ENCODE measurements around the gene PTCD1.
A peak's percentile ranks its signal among the peaks of the same experiment; 100 is the strongest.
"Not testable (repeated sequence)": the region's sequence is repeated elsewhere in the genome, so short reads cannot be mapped to it uniquely, and the experiment has no call there.

Gene PTCD1

GRCh38 chr7:99424932-99425730 is 13.5 kb downstream of the PTCD1 start:
- Histone ChIP-seq H3K27ac (ENCODE audit: low read length) (no peak overlapping the region), H3K4me3 (ENCODE audit: low read length in 2 of 2) (no peak overlapping the region), H3K9ac (ENCODE audit: low read length in 2 of 2) (no peak overlapping the region), H3K4me1 (ENCODE audit: control insufficient read depth, insufficient read depth, low read length) (no peaks in the 10 kb centered on the region), H3K9me3 (ENCODE audit: control insufficient read depth in 2 of 2, low read length in 2 of 2) (no peaks in the 10 kb centered on the region), H3K36me3 (ENCODE audit: control insufficient read depth in 2 of 2, insufficient read depth in 2 of 2, low read length in 2 of 2) (peaks cover 31 to 34% of the 10 kb centered on the region in 2 donors), H3K27me3 (ENCODE audit: control insufficient read depth in 1 of 2, insufficient read depth in 2 of 2, low read length in 2 of 2) (no peaks in the 10 kb centered on the region)

GRCh38 chr7:99422625-99423024 is 16.0 kb downstream of the PTCD1 start:
- H3K27me3 ChIP-seq (ENCODE audit: control insufficient read depth in 1 of 2, insufficient read depth in 2 of 2, low read length in 2 of 2): no peaks in the 10 kb centered on the region
- H3K4me1 ChIP-seq (ENCODE audit: control insufficient read depth, insufficient read depth, low read length): no peaks in the 10 kb centered on the region
- peaks cover 46 to 47% of the 10 kb centered on the region in 2 donors for H3K36me3 ChIP-seq (ENCODE audit: control insufficient read depth in 2 of 2, insufficient read depth in 2 of 2, low read length in 2 of 2)
- H3K4me3 ChIP-seq (ENCODE audit: low read length in 2 of 2): no peak overlapping the region
- no peak overlapping the region for H3K9ac ChIP-seq (ENCODE audit: low read length in 2 of 2)
- no peak overlapping the region for H3K27ac ChIP-seq (ENCODE audit: low read length)
- no peaks in the 10 kb centered on the region for H3K9me3 ChIP-seq (ENCODE audit: control insufficient read depth in 2 of 2, low read length in 2 of 2)

DNA sequence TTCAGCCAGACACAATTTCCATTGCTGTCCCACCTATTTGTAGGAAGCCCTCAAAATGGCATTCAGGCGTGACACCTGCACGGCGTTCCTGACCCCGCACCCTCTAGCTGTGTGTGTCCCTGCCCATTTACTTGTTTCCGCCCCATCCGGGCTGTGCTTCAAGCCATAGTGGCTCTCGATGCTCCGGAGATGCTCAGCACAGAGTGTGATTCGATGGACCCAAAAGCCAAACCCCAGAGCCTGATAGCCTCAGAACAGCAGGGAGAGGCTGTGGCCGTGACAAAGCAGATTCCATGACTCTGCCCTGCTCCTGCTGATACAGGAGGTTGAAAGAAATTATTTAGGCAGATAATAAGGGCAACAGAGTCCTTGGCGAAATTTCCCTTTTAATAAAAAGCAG is 16.4 kb downstream of the PTCD1 start:
- no peak overlapping the region for H3K27ac ChIP-seq (ENCODE audit: low read length)
- no peak overlapping the region for H3K4me3 ChIP-seq (ENCODE audit: low read length in 2 of 2)
- peaks cover 50 to 52% of the 10 kb centered on the region in 2 donors for H3K36me3 ChIP-seq (ENCODE audit: control insufficient read depth in 2 of 2, insufficient read depth in 2 of 2, low read length in 2 of 2)
- no peaks in the 10 kb centered on the region for H3K4me1 ChIP-seq (ENCODE audit: control insufficient read depth, insufficient read depth, low read length)
- H3K9me3 ChIP-seq (ENCODE audit: control insufficient read depth in 2 of 2, low read length in 2 of 2): no peaks in the 10 kb centered on the region
- no peak overlapping the region for H3K9ac ChIP-seq (ENCODE audit: low read length in 2 of 2)
- H3K27me3 ChIP-seq (ENCODE audit: control insufficient read depth in 1 of 2, insufficient read depth in 2 of 2, low read length in 2 of 2): no peaks in the 10 kb centered on the region

GRCh38 chr7:99420986-99421385 is 17.6 kb downstream of the PTCD1 start:
- H3K27ac ChIP-seq (ENCODE audit: low read length): no peak overlapping the region
- no peak overlapping the region for H3K4me3 ChIP-seq (ENCODE audit: low read length in 2 of 2)
- peaks cover 57 to 62% of the 10 kb centered on the region in 2 donors for H3K36me3 ChIP-seq (ENCODE audit: control insufficient read depth in 2 of 2, insufficient read depth in 2 of 2, low read length in 2 of 2)
- H3K27me3 ChIP-seq (ENCODE audit: control insufficient read depth in 1 of 2, insufficient read depth in 2 of 2, low read length in 2 of 2): no peaks in the 10 kb centered on the region
- H3K4me1 ChIP-seq (ENCODE audit: control insufficient read depth, insufficient read depth, low read length): no peaks in the 10 kb centered on the region
- no peak overlapping the region for H3K9ac ChIP-seq (ENCODE audit: low read length in 2 of 2)
- no peaks in the 10 kb centered on the region for H3K9me3 ChIP-seq (ENCODE audit: control insufficient read depth in 2 of 2, low read length in 2 of 2)

DNA sequence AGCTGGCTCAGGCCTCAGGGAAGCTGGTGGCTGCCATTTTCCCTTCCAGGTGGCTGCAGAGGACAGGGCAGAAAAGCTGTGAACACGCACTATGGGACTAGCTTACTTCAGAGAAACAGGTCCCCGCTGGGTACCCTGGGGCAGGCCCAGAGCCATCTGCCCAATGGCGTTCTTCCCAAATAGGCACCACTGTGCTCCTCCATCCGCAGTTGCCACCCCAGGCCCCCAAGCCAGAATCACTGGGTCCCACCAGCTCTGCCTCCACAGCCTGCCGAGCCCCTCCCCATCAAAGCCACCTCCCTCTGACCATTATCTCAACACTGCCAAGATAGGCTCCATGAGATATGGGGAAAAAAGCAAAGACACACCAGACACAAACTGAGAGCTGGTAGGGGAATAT is 18.4 kb downstream of the PTCD1 start:
- H3K4me3 ChIP-seq (ENCODE audit: low read length in 2 of 2): no peak overlapping the region
- H3K9ac ChIP-seq (ENCODE audit: low read length in 2 of 2): no peak overlapping the region
- H3K36me3 ChIP-seq (ENCODE audit: control insufficient read depth in 2 of 2, insufficient read depth in 2 of 2, low read length in 2 of 2): peaks cover 57 to 63% of the 10 kb centered on the region in 2 donors
- H3K4me1 ChIP-seq (ENCODE audit: control insufficient read depth, insufficient read depth, low read length): no peaks in the 10 kb centered on the region
- H3K27ac ChIP-seq (ENCODE audit: low read length): no peak overlapping the region
- H3K9me3 ChIP-seq (ENCODE audit: control insufficient read depth in 2 of 2, low read length in 2 of 2): no peaks in the 10 kb centered on the region
- no peaks in the 10 kb centered on the region for H3K27me3 ChIP-seq (ENCODE audit: control insufficient read depth in 1 of 2, insufficient read depth in 2 of 2, low read length in 2 of 2)

- Histone ChIP-seq H3K9me3 (ENCODE audit: control insufficient read depth in 2 of 2, low read length in 2 of 2) (no peaks in the 10 kb centered on the region), H3K4me1 (ENCODE audit: control insufficient read depth, insufficient read depth, low read length) (no peaks in the 10 kb centered on the region), H3K27me3 (ENCODE audit: control insufficient read depth in 1 of 2, insufficient read depth in 2 of 2, low read length in 2 of 2) (no peaks in the 10 kb centered on the region), H3K36me3 (ENCODE audit: control insufficient read depth in 2 of 2, insufficient read depth in 2 of 2, low read length in 2 of 2) (peaks cover 54 to 66% of the 10 kb centered on the region in 2 donors), H3K4me3 (ENCODE audit: low read length in 2 of 2) (no peak overlapping the region), H3K9ac (ENCODE audit: low read length in 2 of 2) (no peak overlapping the region), H3K27ac (ENCODE audit: low read length) (no peak overlapping the region)
These were observed 19.1 kb downstream of the PTCD1 start for GRCh38 chr7:99419323-99420021.

DNA sequence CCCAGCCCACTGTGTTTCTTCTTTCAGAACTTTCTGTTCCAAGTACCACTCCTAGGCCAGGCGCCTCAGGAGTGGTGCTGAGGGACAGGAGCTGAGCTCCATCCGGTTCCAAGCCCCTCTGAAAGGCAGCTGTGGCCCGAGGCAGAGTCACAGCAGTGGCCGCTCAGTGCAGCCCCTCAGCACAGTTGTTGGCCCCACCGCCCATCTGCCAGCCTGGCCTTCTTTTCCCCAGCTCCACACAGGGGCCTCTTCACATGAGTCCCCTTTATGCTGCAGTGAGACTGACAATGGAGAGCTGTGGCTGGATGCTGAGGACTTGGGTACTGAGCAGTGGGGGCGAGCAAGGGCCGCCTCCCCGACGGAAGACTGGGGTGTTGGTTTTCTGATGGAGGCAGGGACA is 20.3 kb downstream of the PTCD1 start:
- Histone ChIP-seq H3K4me3 (ENCODE audit: low read length in 2 of 2) (no peak overlapping the region), H3K27me3 (ENCODE audit: control insufficient read depth in 1 of 2, insufficient read depth in 2 of 2, low read length in 2 of 2) (no peaks in the 10 kb centered on the region), H3K27ac (ENCODE audit: low read length) (no peak overlapping the region), H3K36me3 (ENCODE audit: control insufficient read depth in 2 of 2, insufficient read depth in 2 of 2, low read length in 2 of 2) (peaks cover 49 to 61% of the 10 kb centered on the region in 2 donors), H3K9me3 (ENCODE audit: control insufficient read depth in 2 of 2, low read length in 2 of 2) (no peaks in the 10 kb centered on the region), H3K4me1 (ENCODE audit: control insufficient read depth, insufficient read depth, low read length) (no peaks in the 10 kb centered on the region), H3K9ac (ENCODE audit: low read length in 2 of 2) (no peak overlapping the region)

GRCh38 chr7:99415513-99416127 is 23.0 kb downstream of the PTCD1 start:
- H3K9ac ChIP-seq (ENCODE audit: low read length in 2 of 2); H3K4me3 ChIP-seq (ENCODE audit: low read length in 2 of 2); H3K4me1 ChIP-seq (ENCODE audit: control insufficient read depth, insufficient read depth, low read length); H3K27me3 ChIP-seq (ENCODE audit: control insufficient read depth in 1 of 2, insufficient read depth in 2 of 2, low read length in 2 of 2); H3K9me3 ChIP-seq (ENCODE audit: control insufficient read depth in 2 of 2, low read length in 2 of 2); H3K27ac ChIP-seq (ENCODE audit: low read length): not testable (repeated sequence)
- H3K36me3 ChIP-seq (ENCODE audit: control insufficient read depth in 2 of 2, insufficient read depth in 2 of 2, low read length in 2 of 2): peaks cover 62 to 68% of the 10 kb centered on the region in 2 donors

DNA sequence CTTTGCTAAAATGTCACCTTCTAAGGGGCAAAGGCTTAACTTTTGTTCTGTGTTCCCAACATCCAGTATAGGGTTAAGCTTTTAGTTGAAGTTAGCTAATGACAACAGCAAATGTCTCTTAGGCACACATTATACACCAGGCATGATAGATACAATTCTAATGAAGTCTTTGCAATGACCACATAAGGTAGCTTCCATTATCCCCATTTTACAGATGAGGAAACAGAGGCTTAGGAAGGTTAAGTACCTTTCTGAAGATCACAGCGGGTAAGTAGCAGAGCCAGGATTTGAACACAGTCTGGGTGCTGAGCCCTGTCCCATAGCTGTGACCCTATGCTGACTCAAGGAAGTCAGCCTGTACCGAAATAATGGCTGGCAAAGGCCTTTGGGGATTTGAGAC is 28.0 kb downstream of the PTCD1 start:
- no peaks in the 10 kb centered on the region for H3K27me3 ChIP-seq (ENCODE audit: control insufficient read depth in 1 of 2, insufficient read depth in 2 of 2, low read length in 2 of 2)

GRCh38 chr7:99409806-99410205 is 28.8 kb downstream of the PTCD1 start:
- Histone ChIP-seq H3K4me3 (ENCODE audit: low read length in 2 of 2) (peak overlapping the region; percentile 89 to 99), H3K4me1 (ENCODE audit: control insufficient read depth, insufficient read depth, low read length) (peaks cover 32% of the 10 kb centered on the region), H3K36me3 (ENCODE audit: control insufficient read depth in 2 of 2, insufficient read depth in 2 of 2, low read length in 2 of 2) (peaks cover 24% of the 10 kb centered on the region in 2 donors), H3K27me3 (ENCODE audit: control insufficient read depth in 1 of 2, insufficient read depth in 2 of 2, low read length in 2 of 2) (no peaks in the 10 kb centered on the region), H3K9ac (ENCODE audit: low read length in 2 of 2) (peak overlapping the region; percentile 97 to 99), H3K9me3 (ENCODE audit: control insufficient read depth in 2 of 2, low read length in 2 of 2) (no peaks in the 10 kb centered on the region), H3K27ac (ENCODE audit: low read length) (peak overlapping the region; percentile 98)

More for the DNA sequence above, 28.0 kb downstream of the PTCD1 start:
- peaks cover 28% of the 10 kb centered on the region for H3K4me1 ChIP-seq (ENCODE audit: control insufficient read depth, insufficient read depth, low read length)
- no peak overlapping the region for H3K27ac ChIP-seq (ENCODE audit: low read length)
- H3K9me3 ChIP-seq (ENCODE audit: control insufficient read depth in 2 of 2, low read length in 2 of 2): no peaks in the 10 kb centered on the region
- H3K4me3 ChIP-seq (ENCODE audit: low read length in 2 of 2): no peak overlapping the region
- H3K9ac ChIP-seq (ENCODE audit: low read length in 2 of 2): no peak overlapping the region
- peaks cover 27 to 29% of the 10 kb centered on the region in 2 donors for H3K36me3 ChIP-seq (ENCODE audit: control insufficient read depth in 2 of 2, insufficient read depth in 2 of 2, low read length in 2 of 2)
